Thyroid gland (tissue), 4 donors: ENCODE data around the gene RIPOR3.

Experiments
- POLR2A ChIP-seq, 2 donors: fragments of 450-650 bp; IDR thresholded peaks; one replicate each; pipeline ENCODE4 v1.6.1; 2017; ENCODE audit warnings: antibody characterized with exemption in 2 of 2, mild to moderate bottlenecking in 2 of 2, moderate library complexity in 1 of 2
- TF ChIP-seq, protein P1 (sequence below), 6 experiments: fragments of 200-600 bp in 3 of 6; fragments of 450-650 bp in 3 of 6; sonication (generic) in 3 of 6; IDR thresholded peaks; one replicate each; pipeline ENCODE4 v1.5.1; 2016 to 2019; ENCODE audit warnings: antibody characterized with exemption in 6 of 6, mild to moderate bottlenecking in 2 of 6, inconsistent platforms in 1 of 6, moderate library complexity in 1 of 6

DNA sequence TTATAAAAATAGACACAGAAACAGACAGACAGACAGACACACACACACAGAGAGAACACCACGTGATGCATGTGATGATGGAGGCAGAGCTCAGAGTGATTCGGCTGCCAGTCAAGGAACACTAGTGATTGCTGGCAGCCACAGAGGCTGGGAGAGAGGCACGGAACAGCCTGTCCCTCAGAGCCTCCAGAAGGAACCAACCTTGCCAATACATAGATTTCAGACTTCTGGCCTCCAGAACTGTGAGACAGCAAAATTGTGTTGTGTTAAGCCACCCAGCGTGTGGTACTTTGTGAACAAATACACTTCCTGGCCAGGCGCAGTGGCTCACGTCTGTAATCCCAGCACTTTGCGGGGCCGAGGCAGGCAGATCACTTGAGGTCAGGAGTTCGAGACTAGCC is 30.5 kb upstream of the RIPOR3 start:
- TF ChIP-seq, protein P1, sequence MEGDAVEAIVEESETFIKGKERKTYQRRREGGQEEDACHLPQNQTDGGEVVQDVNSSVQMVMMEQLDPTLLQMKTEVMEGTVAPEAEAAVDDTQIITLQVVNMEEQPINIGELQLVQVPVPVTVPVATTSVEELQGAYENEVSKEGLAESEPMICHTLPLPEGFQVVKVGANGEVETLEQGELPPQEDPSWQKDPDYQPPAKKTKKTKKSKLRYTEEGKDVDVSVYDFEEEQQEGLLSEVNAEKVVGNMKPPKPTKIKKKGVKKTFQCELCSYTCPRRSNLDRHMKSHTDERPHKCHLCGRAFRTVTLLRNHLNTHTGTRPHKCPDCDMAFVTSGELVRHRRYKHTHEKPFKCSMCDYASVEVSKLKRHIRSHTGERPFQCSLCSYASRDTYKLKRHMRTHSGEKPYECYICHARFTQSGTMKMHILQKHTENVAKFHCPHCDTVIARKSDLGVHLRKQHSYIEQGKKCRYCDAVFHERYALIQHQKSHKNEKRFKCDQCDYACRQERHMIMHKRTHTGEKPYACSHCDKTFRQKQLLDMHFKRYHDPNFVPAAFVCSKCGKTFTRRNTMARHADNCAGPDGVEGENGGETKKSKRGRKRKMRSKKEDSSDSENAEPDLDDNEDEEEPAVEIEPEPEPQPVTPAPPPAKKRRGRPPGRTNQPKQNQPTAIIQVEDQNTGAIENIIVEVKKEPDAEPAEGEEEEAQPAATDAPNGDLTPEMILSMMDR (IDR thresholded peaks at IDR 0.05): no peak
- no peak for TF ChIP-seq POLR2A (IDR thresholded peaks at IDR 0.05)
